HepG2 (cell line): ENCODE data around the gene ESPNL. TPM values are rescaled to one million over a fixed set of nuclear protein-coding genes. Genes with fewer than 3 reads are reported as not detected.

Source experiments
- ATAC-seq: fragments of 200-7000 bp; cut with Tn5 transposase; 3 replicates; pipeline ENCODE4 v1.9.1; 2020; ENCODE audit warnings: mild to moderate bottlenecking, moderate library complexity
- BruUV-seq: library from RNA; stranded (reverse); fragments of 400-500 nt; replicated peaks from 2 replicates; lab custom pipeline; 2021; lab: Mats Ljungman, UMichigan
- CTCF ChIA-PET: fragments of 300-600 bp; formaldehyde crosslinking; extraction: SDS; loops from one replicate; lab custom pipeline; 2021; ENCODE audit warnings: low total read pairs, inconsistent platforms, low intra/inter-chr PET ratio; lab: Yijun Ruan, JAX
- POLR2A ChIA-PET: fragments of 350-600 bp; sonication (Branson Sonifier 250); formaldehyde crosslinking; loops from one replicate; lab custom pipeline; 2020; ENCODE audit warnings: antibody characterized with exemption, inconsistent platforms; lab: Yijun Ruan, JAX
- DNase-seq: peaks from one replicate; pipeline ENCODE4 v3.0.0-alpha.2; 2015; ENCODE audit warnings: low spot score
- FAIRE-seq: peaks from 3 replicates; lab custom pipeline; 2011; peaks lifted over from hg19 to GRCh38; lab: Jason Lieb, UNC
- H2AFZ ChIP-seq: one replicate; pipeline ENCODE4 v1.6.1; 2011; ENCODE audit warnings: low read length, inconsistent platforms
- H3K27ac ChIP-seq: fragments of 300-600 bp; 3 replicates; pipeline ENCODE4 v1.8.0; 2011; ENCODE audit warnings: mixed run types, mild to moderate bottlenecking, mixed read lengths, low read length, inconsistent platforms; ENCODE audit not compliant: insufficient read depth; ENCODE audit errors: extremely low read length
- H3K27me3 ChIP-seq, 2 experiments: fragments of 200-600 bp in 1 of 2; 2 replicates in 1 of 2; 3 replicates in 1 of 2; pipeline versions ENCODE4 v1.6.0 to v1.8.0; 2011; ENCODE audit warnings: low read length in 2 of 2, mild to moderate bottlenecking in 2 of 2, moderate library complexity in 2 of 2, inconsistent platforms in 1 of 2; ENCODE audit not compliant: insufficient read depth in 2 of 2, control insufficient read depth in 1 of 2
- H3K36me3 ChIP-seq, 2 experiments: fragments of 200-600 bp in 1 of 2; replicated peaks in 1 of 2; 2 replicates in 1 of 2; 3 replicates in 1 of 2; pipeline versions ENCODE4 v1.5.1 to v1.8.0; 2011; ENCODE audit warnings: low read length in 2 of 2, inconsistent platforms in 1 of 2; ENCODE audit not compliant: insufficient read depth in 2 of 2, control insufficient read depth in 1 of 2
- H3K4me1 ChIP-seq: 2 replicates; pipeline ENCODE4 v1.5.1; 2012; ENCODE audit warnings: low read length, inconsistent platforms; ENCODE audit not compliant: insufficient read depth
- H3K4me2 ChIP-seq: 2 replicates; pipeline ENCODE4 v1.6.0; 2011; ENCODE audit warnings: low read depth, low read length, inconsistent platforms
- H3K4me3 ChIP-seq, 3 experiments: fragments of 200-600 bp in 1 of 3; sonication (generic), shearing (Covaris generic) in 1 of 3; replicated peaks in 1 of 3; 2 replicates each; pipeline ENCODE4 v1.5.1; 2011 to 2016; ENCODE audit warnings: low read length in 3 of 3, inconsistent platforms in 2 of 3, low read depth in 2 of 3, mild to moderate bottlenecking in 2 of 3, control low read depth in 1 of 3, mixed read lengths in 1 of 3; ENCODE audit not compliant: insufficient read depth in 1 of 3
- H3K79me2 ChIP-seq: one replicate; pipeline ENCODE4 v1.6.1; 2011; ENCODE audit warnings: low read length, inconsistent platforms; ENCODE audit not compliant: insufficient read depth
- H3K9ac ChIP-seq: 2 replicates; pipeline ENCODE4 v1.6.0; 2011; ENCODE audit warnings: mild to moderate bottlenecking, low read depth, low read length, inconsistent platforms; ENCODE audit not compliant: insufficient read depth
- H3K9me3 ChIP-seq: 2 replicates; pipeline ENCODE4 v1.5.1; 2012; ENCODE audit warnings: mild to moderate bottlenecking, low read length
- H4K20me1 ChIP-seq: 2 replicates; pipeline ENCODE4 v1.6.0; 2011; ENCODE audit warnings: inconsistent platforms, mild to moderate bottlenecking, low read length, moderate library complexity; ENCODE audit not compliant: insufficient read depth
- AGO2 ChIP-seq: fragments of 200-400 bp; formaldehyde crosslinking; optimal IDR thresholded peaks from 2 replicates; pipeline ENCODE3; 2017; ENCODE audit warnings: mild to moderate bottlenecking, low read depth, low read length, moderate library complexity
- ATRX ChIP-seq: sonication (generic); formaldehyde crosslinking; IDR thresholded peaks from 2 replicates; pipeline ENCODE4 v1.4.0; 2020; ENCODE audit warnings: missing genetic modification reagents, borderline replicate concordance
- ETV6 ChIP-seq: sonication (generic); formaldehyde crosslinking; conservative IDR thresholded peaks from 2 replicates; pipeline ENCODE4 v1.4.0; 2020; ENCODE audit warnings: missing genetic modification reagents
- MAFK ChIP-seq, 2 experiments: IDR thresholded peaks in 1 of 2; conservative IDR thresholded peaks in 1 of 2; 2 replicates each; pipeline ENCODE4 v1.6.1; 2011; ENCODE audit warnings: improper control_type of control experiment in 2 of 2, low read length in 2 of 2
- ZNF780A ChIP-seq: sonication (generic); formaldehyde crosslinking; IDR thresholded peaks from 2 replicates; pipeline ENCODE4 v1.8.0; 2022; ENCODE audit warnings: mild to moderate bottlenecking, missing genetic modification reagents, moderate library complexity
- WGBS: methylation state at CpG from one replicate; pipeline ENCODE4 v1.1.6; 2017; ENCODE audit warnings: low lambda C conversion rate; 5-methylcytosine and 5-hydroxymethylcytosine counted together
- in situ Hi-C: cut with HindIII; loops from 2 replicates; pipeline ENCODE4 v1.10.0; 2017; ENCODE audit warnings: low pct_unique_long_range_greater_than_20kb; ENCODE audit not compliant: extremely low pct_ligation_motif_present
- intact Hi-C: fragments of 100-400 bp; cut with micrococcal nuclease; formaldehyde crosslinking; loops from one replicate; pipeline ENCODE4 v1.10.0; 2022; ENCODE audit not compliant: unreplicated experiment
- polyA plus RNA-seq, 8 experiments: library from polyadenylated mRNA; depleted of rRNA in 3 of 8; stranded (reverse) in 7 of 8; unstranded in 1 of 8; fragments of >200 nt; fragmentation: Illumina TruSeq in 4 of 8; extraction: Trizol in 4 of 8; gene quantifications; 2 replicates each; pipeline versions ENCODE4 v1.2.1 to v1.2.3, GENCODE V29; 2011 to 2016; ENCODE audit warnings: low read depth in 4 of 8, missing spikeins in 1 of 8, mixed read lengths in 1 of 8; ENCODE audit not compliant: insufficient read depth in 1 of 8
- total RNA-seq, 5 experiments: library from RNA; depleted of rRNA; stranded (reverse); fragments of >200 nt; fragmentation: Illumina TruSeq; extraction: Trizol; gene quantifications; 2 replicates each; pipeline ENCODE4 v1.2.3, GENCODE V29; 2016; ENCODE audit warnings: low read depth in 1 of 5
- TF ChIP-seq, protein P1 (sequence below): sonication (generic); formaldehyde crosslinking; IDR thresholded peaks from 2 replicates; pipeline ENCODE4 v1.4.0; 2020; ENCODE audit warnings: mild to moderate bottlenecking, missing genetic modification reagents
- TF ChIP-seq, protein P2 (sequence below): sonication (generic); formaldehyde crosslinking; IDR thresholded peaks from 2 replicates; pipeline ENCODE4 v1.5.0; 2020; ENCODE audit warnings: mild to moderate bottlenecking, missing genetic modification reagents, moderate library complexity

Gene ESPNL
- total and polyA plus RNA-seq, 2 of the 13 experiments (the other 11 are each of a cell fraction or from before 2014, with no cell fraction given): 0.45 to 0.80 TPM

DNA sequence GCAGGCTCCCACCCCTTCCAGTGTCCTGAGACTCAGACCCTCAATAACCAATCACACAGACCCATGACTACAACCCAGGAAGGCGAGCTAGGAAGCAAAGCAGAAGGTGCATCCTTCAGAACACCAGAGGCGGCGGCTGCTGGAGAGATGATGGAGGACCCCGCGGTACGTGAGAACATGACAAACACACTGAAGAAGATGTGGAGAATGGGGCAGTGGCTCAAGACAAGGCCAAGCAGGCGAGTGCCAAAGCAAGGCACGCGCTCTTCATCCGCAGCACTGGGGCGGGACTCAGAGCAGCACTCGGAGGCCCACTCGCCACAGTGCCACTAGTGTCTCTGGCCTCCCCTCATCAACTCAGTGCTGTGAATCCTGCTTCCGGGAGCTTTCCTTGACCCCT, 72.3 kb downstream of the ESPNL start:
- H3K27me3 ChIP-seq: no peaks in the 10 kb centered on the region
- TF ChIP-seq, protein P1, sequence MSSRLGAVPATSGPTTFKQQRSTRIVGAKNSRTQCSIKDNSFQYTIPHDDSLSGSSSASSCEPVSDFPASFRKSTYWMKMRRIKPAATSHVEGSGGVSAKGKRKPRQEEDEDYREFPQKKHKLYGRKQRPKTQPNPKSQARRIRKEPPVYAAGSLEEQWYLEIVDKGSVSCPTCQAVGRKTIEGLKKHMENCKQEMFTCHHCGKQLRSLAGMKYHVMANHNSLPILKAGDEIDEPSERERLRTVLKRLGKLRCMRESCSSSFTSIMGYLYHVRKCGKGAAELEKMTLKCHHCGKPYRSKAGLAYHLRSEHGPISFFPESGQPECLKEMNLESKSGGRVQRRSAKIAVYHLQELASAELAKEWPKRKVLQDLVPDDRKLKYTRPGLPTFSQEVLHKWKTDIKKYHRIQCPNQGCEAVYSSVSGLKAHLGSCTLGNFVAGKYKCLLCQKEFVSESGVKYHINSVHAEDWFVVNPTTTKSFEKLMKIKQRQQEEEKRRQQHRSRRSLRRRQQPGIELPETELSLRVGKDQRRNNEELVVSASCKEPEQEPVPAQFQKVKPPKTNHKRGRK (CRISPR knock-in tag): no peak
- TF ChIP-seq ZNF780A (CRISPR knock-in tag) (no peak), ETV6 (CRISPR knock-in tag) (no peak), AGO2 (peak; percentile 38), MAFK (conservative IDR thresholded peaks at IDR 0.05 in 1 of 2, IDR thresholded peaks at IDR 0.05 in 1 of 2; ENCODE audit: low read length in 2 of 2) (no peak)
- TF ChIP-seq, all 625 proteins: peak for 1
- POLR2A ChIA-PET: no interaction called here
- CTCF ChIA-PET: no interaction called here
- Histone ChIP-seq H3K4me2 (no peak overlapping the region), H4K20me1 (no peaks in the 10 kb centered on the region), H3K27ac (no peak overlapping the region), H3K36me3 (peaks cover 33 to 68% of the 10 kb centered on the region in 2 experiments), H2AFZ (no peak overlapping the region), H3K9me3 (no peaks in the 10 kb centered on the region), H3K4me1 (peaks cover 2% of the 10 kb centered on the region; the same call in 1 of the 2 replicates), H3K79me2 (no peaks in the 10 kb centered on the region), H3K9ac (no peak overlapping the region), H3K4me3 (no peak overlapping the region)
- no peak for ATAC-seq
- no peak for FAIRE-seq
- in situ Hi-C loops: no loop called here
- DNase-seq: no peak
- no TSS peak for BruUV-seq
- intact Hi-C loops: no loop called here
- WGBS: 95% methylated on average over 14 of the region's 14 CpGs

DNA sequence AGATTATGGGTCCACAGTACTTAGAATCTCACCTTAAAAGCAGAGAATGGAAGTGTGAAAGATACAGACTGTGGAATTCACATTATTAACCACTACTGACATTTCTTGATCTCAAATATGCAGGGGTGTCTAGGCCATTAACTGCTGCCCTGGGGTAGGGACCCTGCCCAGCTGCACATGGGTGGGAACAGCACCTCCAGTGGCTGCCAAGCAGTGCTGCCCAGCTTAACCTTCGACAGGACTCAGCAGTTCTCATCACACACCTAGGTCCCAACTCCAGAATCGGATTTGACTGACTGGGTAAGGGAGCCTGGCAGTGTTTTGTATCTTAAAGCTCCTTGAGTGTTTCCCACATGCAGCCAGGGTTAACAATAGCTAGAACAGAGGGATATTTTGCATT, 73.6 kb downstream of the ESPNL start:
- H3K36me3 ChIP-seq: peaks cover 38 to 79% of the 10 kb centered on the region in 2 experiments
- no peaks in the 10 kb centered on the region for H3K79me2 ChIP-seq
- intact Hi-C loops: no loop called here
- BruUV-seq: no TSS peak
- no peaks in the 10 kb centered on the region for H3K27me3 ChIP-seq
- TF ChIP-seq ATRX (CRISPR knock-in tag): no peak
- TF ChIP-seq, protein P2, sequence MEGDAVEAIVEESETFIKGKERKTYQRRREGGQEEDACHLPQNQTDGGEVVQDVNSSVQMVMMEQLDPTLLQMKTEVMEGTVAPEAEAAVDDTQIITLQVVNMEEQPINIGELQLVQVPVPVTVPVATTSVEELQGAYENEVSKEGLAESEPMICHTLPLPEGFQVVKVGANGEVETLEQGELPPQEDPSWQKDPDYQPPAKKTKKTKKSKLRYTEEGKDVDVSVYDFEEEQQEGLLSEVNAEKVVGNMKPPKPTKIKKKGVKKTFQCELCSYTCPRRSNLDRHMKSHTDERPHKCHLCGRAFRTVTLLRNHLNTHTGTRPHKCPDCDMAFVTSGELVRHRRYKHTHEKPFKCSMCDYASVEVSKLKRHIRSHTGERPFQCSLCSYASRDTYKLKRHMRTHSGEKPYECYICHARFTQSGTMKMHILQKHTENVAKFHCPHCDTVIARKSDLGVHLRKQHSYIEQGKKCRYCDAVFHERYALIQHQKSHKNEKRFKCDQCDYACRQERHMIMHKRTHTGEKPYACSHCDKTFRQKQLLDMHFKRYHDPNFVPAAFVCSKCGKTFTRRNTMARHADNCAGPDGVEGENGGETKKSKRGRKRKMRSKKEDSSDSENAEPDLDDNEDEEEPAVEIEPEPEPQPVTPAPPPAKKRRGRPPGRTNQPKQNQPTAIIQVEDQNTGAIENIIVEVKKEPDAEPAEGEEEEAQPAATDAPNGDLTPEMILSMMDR (CRISPR knock-in tag): peak; percentile 19; the same call in 1 of the 2 replicates
- no peak overlapping the region for H3K4me3 ChIP-seq
- H3K4me2 ChIP-seq: no peak overlapping the region
- no peak overlapping the region for H3K27ac ChIP-seq
- 86% methylated on average over 2 of the region's 2 CpGs for WGBS
- no peaks in the 10 kb centered on the region for H4K20me1 ChIP-seq
- ChIA-PET POLR2A (no interaction called here), CTCF (no interaction called here)
- ATAC-seq (peak; percentile 70), FAIRE-seq (peak; percentile 28), DNase-seq (no peak)
- no peaks in the 10 kb centered on the region for H3K4me1 ChIP-seq
- H3K9me3 ChIP-seq: no peaks in the 10 kb centered on the region
- in situ Hi-C loops: no loop called here
- H3K9ac ChIP-seq: no peak overlapping the region
- H2AFZ ChIP-seq: no peak overlapping the region
